Loucy (cell line): Measurements from ENCODE around the gene SPI1.

Experiments
- H2AFZ ChIP-seq: fragments of 200-600 bp; sonication (generic); 2 replicates; pipeline ENCODE4 v1.6.0; 2016; ENCODE audit warnings: antibody characterized with exemption, mild to moderate bottlenecking, low read length, moderate library complexity
- H3F3A ChIP-seq: fragments of 200-600 bp; 2 replicates; pipeline ENCODE4 v1.6.0; 2016; ENCODE audit warnings: antibody characterized with exemption, low read depth, mild to moderate bottlenecking
- H3K27me3 ChIP-seq: fragments of 200-600 bp; sonication (generic); 2 replicates; pipeline ENCODE4 v1.6.1; 2014; ENCODE audit warnings: low read length, mild to moderate bottlenecking; ENCODE audit not compliant: insufficient read depth, poor library complexity, severe bottlenecking
- H3K36me3 ChIP-seq: fragments of 200-600 bp; sonication (generic); 2 replicates; pipeline ENCODE4 v1.6.1; 2016; ENCODE audit warnings: low read length; ENCODE audit not compliant: insufficient read depth
- H3K4me1 ChIP-seq: fragments of 200-600 bp; sonication (generic); 2 replicates; pipeline ENCODE4 v1.5.1; 2014; ENCODE audit warnings: low read length, mild to moderate bottlenecking; ENCODE audit not compliant: insufficient read depth, poor library complexity, severe bottlenecking
- H3K4me2 ChIP-seq: fragments of 200-600 bp; sonication (generic); 2 replicates; pipeline ENCODE4 v1.6.0; 2014; ENCODE audit warnings: antibody characterized with exemption, low read length, low read depth, mild to moderate bottlenecking; ENCODE audit not compliant: poor library complexity, severe bottlenecking
- H3K4me3 ChIP-seq: fragments of 200-600 bp; sonication (generic); 2 replicates; pipeline ENCODE4 v1.5.1; 2014; ENCODE audit warnings: low read length, mild to moderate bottlenecking, mixed read lengths; ENCODE audit not compliant: poor library complexity, severe bottlenecking
- H3K79me2 ChIP-seq: fragments of 200-600 bp; sonication (generic); 2 replicates; pipeline ENCODE4 v1.6.1; 2014; ENCODE audit warnings: low read length; ENCODE audit not compliant: insufficient read depth
- H3K9ac ChIP-seq: fragments of 200-600 bp; sonication (generic); 2 replicates; pipeline ENCODE4 v1.6.0; 2014; ENCODE audit warnings: mild to moderate bottlenecking, low read depth, low read length, moderate library complexity; ENCODE audit not compliant: poor library complexity, severe bottlenecking
- H3K9me2 ChIP-seq: fragments of 200-600 bp; sonication (generic); replicated peaks from 2 replicates; pipeline ENCODE4 v1.6.1; 2016; ENCODE audit warnings: low read depth, low read length, mixed read lengths
- H3K9me3 ChIP-seq: fragments of 200-600 bp; sonication (generic); 2 replicates; pipeline ENCODE4 v1.6.1; 2014; ENCODE audit warnings: mild to moderate bottlenecking, antibody characterized with exemption, low read length, low read depth; ENCODE audit not compliant: insufficient read depth
- H4K20me1 ChIP-seq: fragments of 200-600 bp; sonication (generic); 2 replicates; pipeline ENCODE4 v1.6.0; 2014; ENCODE audit warnings: antibody characterized with exemption, low read length, mild to moderate bottlenecking; ENCODE audit not compliant: insufficient read depth, poor library complexity, severe bottlenecking
- EZH2phosphoT487 ChIP-seq: fragments of 200-600 bp; IDR thresholded peaks from 2 replicates; pipeline ENCODE4 v1.6.1; 2018; ENCODE audit warnings: antibody characterized with exemption, mild to moderate bottlenecking, moderate library complexity, borderline replicate concordance
- TF ChIP-seq, protein P1 (sequence below): fragments of 200-600 bp; sonication (generic); conservative IDR thresholded peaks from 2 replicates; pipeline ENCODE4 v1.5.1; 2014; ENCODE audit warnings: mild to moderate bottlenecking, antibody characterized with exemption, low read length

SPI1 gene

GRCh38 chr11:47394322-47395222, 16.2 kb upstream of the SPI1 start:
- H3K4me3 ChIP-seq, result peak overlapping the region; percentile 60

GRCh38 chr11:47394050-47394321, 15.6 kb upstream of the SPI1 start:
- TF ChIP-seq EZH2phosphoT487, result no peak
- TF ChIP-seq, protein P1, sequence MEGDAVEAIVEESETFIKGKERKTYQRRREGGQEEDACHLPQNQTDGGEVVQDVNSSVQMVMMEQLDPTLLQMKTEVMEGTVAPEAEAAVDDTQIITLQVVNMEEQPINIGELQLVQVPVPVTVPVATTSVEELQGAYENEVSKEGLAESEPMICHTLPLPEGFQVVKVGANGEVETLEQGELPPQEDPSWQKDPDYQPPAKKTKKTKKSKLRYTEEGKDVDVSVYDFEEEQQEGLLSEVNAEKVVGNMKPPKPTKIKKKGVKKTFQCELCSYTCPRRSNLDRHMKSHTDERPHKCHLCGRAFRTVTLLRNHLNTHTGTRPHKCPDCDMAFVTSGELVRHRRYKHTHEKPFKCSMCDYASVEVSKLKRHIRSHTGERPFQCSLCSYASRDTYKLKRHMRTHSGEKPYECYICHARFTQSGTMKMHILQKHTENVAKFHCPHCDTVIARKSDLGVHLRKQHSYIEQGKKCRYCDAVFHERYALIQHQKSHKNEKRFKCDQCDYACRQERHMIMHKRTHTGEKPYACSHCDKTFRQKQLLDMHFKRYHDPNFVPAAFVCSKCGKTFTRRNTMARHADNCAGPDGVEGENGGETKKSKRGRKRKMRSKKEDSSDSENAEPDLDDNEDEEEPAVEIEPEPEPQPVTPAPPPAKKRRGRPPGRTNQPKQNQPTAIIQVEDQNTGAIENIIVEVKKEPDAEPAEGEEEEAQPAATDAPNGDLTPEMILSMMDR, result no peak
- Histone ChIP-seq H3K79me2 (no peaks in the 10 kb centered on the region), H3F3A (no peaks in the 10 kb centered on the region), H3K4me2 (peak overlapping the region; percentile 83), H4K20me1 (no peaks in the 10 kb centered on the region), H3K4me1 (peaks cover 76% of the 10 kb centered on the region), H3K4me3 (peak overlapping the region; percentile 60), H2AFZ (no peak overlapping the region), H3K27me3 (no peaks in the 10 kb centered on the region), H3K9me2 (no peaks in the 10 kb centered on the region), H3K9me3 (no peaks in the 10 kb centered on the region), H3K9ac (peak overlapping the region; percentile 84), H3K36me3 (no peaks in the 10 kb centered on the region)

More at GRCh38 chr11:47394322-47395222, 16.2 kb upstream of the SPI1 start:
- no peak for TF ChIP-seq EZH2phosphoT487
- TF ChIP-seq, protein P1, result no peak
- H3K4me2 ChIP-seq, result peak overlapping the region; percentile 83
- H4K20me1 ChIP-seq, result no peaks in the 10 kb centered on the region
- no peaks in the 10 kb centered on the region for H3K9me2 ChIP-seq
- peak overlapping the region; percentile 84 for H3K9ac ChIP-seq
- H3F3A ChIP-seq, result no peaks in the 10 kb centered on the region
- no peaks in the 10 kb centered on the region for H3K27me3 ChIP-seq
- H3K36me3 ChIP-seq, result no peaks in the 10 kb centered on the region
- no peaks in the 10 kb centered on the region for H3K9me3 ChIP-seq
- H3K79me2 ChIP-seq, result no peaks in the 10 kb centered on the region
- peaks cover 79% of the 10 kb centered on the region for H3K4me1 ChIP-seq
- H2AFZ ChIP-seq, result no peak overlapping the region

GRCh38 chr11:47393163-47394049, 15.1 kb upstream of the SPI1 start:
- Histone ChIP-seq H3K4me2 (peak overlapping the region; percentile 83), H3F3A (no peaks in the 10 kb centered on the region), H3K36me3 (no peaks in the 10 kb centered on the region), H3K79me2 (no peaks in the 10 kb centered on the region), H4K20me1 (no peaks in the 10 kb centered on the region), H3K9me2 (no peaks in the 10 kb centered on the region), H2AFZ (no peak overlapping the region), H3K27me3 (no peaks in the 10 kb centered on the region), H3K9ac (peak overlapping the region; percentile 84), H3K9me3 (no peaks in the 10 kb centered on the region), H3K4me1 (peaks cover 74% of the 10 kb centered on the region), H3K4me3 (no peak overlapping the region)
- TF ChIP-seq, protein P1, result no peak
- no peak for TF ChIP-seq EZH2phosphoT487
